Measurements from ENCODE around the gene YIF1B. TPM values are rescaled to one million over a fixed set of nuclear protein-coding genes. Genes with fewer than 3 reads are reported as not detected.

YIF1B gene
- total RNA-seq, 2 donors from 2014 or later: 28.8 to 58.3 TPM

- no peaks in the 10 kb centered on the region for H3K36me3 ChIP-seq
- intact Hi-C loops (cut with DNase I): no loop called here
- no peak for TF ChIP-seq CTCF (IDR thresholded peaks at IDR 0.05)
- peaks cover 14% of the 10 kb centered on the region for H3K27me3 ChIP-seq
- H3K4me3 ChIP-seq: peak overlapping the region; percentile 30
- peaks cover 5% of the 10 kb centered on the region for H3K4me1 ChIP-seq
- no peaks in the 10 kb centered on the region for H3K9me3 ChIP-seq
- peak overlapping the region; percentile 48 to 64 for H3K9ac ChIP-seq (ENCODE audit: low read depth in 2 of 2, low read length in 2 of 2)
- DNase-seq: peak; percentile 22
- H3K27ac ChIP-seq: peak overlapping the region; percentile 42
Observed at GRCh38 chr19:38255383-38256014, 60.2 kb downstream of the YIF1B start.

GRCh38 chr19:38253788-38254187 lies 62.0 kb downstream of the YIF1B start:
- Histone ChIP-seq H3K27ac (peak overlapping the region; percentile 68), H3K4me3 (no peak overlapping the region), H3K27me3 (peaks cover 14% of the 10 kb centered on the region), H3K9ac (ENCODE audit: low read depth in 2 of 2, low read length in 2 of 2) (peak overlapping the region; percentile 35 to 62), H3K4me1 (peaks cover 5% of the 10 kb centered on the region), H3K36me3 (no peaks in the 10 kb centered on the region), H3K9me3 (no peaks in the 10 kb centered on the region)
- intact Hi-C loops (cut with DNase I): no loop called here
- no peak for DNase-seq
- TF ChIP-seq CTCF (IDR thresholded peaks at IDR 0.05): no peak

Other genes starting within 250 kb of the YIF1B start
- gene DPF1, start 91.7 kb downstream of the YIF1B start, total RNA-seq: not detected
- gene PPP1R14A, start 59.6 kb downstream of the YIF1B start, total RNA-seq: 10 to 100 TPM; 11.0 to 27.8 TPM
- gene SPINT2, start 51.4 kb downstream of the YIF1B start, total RNA-seq: 100 to 1,000 TPM; 790 to 935 TPM
- 100 to 1,000 TPM; 111 to 159 TPM for gene C19orf33, start 11.7 kb downstream of the YIF1B start, total RNA-seq
- 10 to 100 TPM; 19.8 to 23.4 TPM for gene KCNK6, start 3.9 kb upstream of the YIF1B start, total RNA-seq
- gene CATSPERG, start 19.9 kb upstream of the YIF1B start, total RNA-seq: 1 to 10 TPM; 3.2 to 8.4 TPM
- 100 to 1,000 TPM; 126 to 184 TPM for gene PSMD8, start 58.6 kb upstream of the YIF1B start, total RNA-seq
- under 1 TPM; 0.37 to 0.45 TPM for gene GGN, start 72.1 kb upstream of the YIF1B start, total RNA-seq
- gene SPRED3, start 72.8 kb upstream of the YIF1B start, total RNA-seq: under 1 TPM; 0.61 to 0.99 TPM
- gene FAM98C, start 87.1 kb upstream of the YIF1B start, total RNA-seq: 10 to 100 TPM; 31.4 to 35.4 TPM
- gene RASGRP4, start 110.3 kb upstream of the YIF1B start, total RNA-seq: under 1 TPM; 0.84 to 0.90 TPM
- under 1 TPM; 0.64 to 0.89 TPM for gene RYR1, start 117.7 kb upstream of the YIF1B start, total RNA-seq

Data from colonic mucosa (tissue), 4 donors.